Mucosa of rectum (tissue), 2 donors: ENCODE measurements around the gene CD19.

Source experiments
- H3K27ac ChIP-seq, 2 donors: one replicate each; pipeline ENCODE4 v1.7.0; 2013; ENCODE audit warnings: inconsistent platforms in 2 of 2, low read depth in 2 of 2, low read length in 2 of 2
- H3K27me3 ChIP-seq, 2 donors: one replicate each; pipeline ENCODE4 v1.7.0; 2013; ENCODE audit warnings: low read length in 2 of 2; ENCODE audit not compliant: control insufficient read depth in 2 of 2, insufficient read depth in 2 of 2
- H3K36me3 ChIP-seq, 2 donors: one replicate each; pipeline ENCODE4 v1.7.0; 2013; ENCODE audit warnings: low read length in 2 of 2; ENCODE audit not compliant: control insufficient read depth in 2 of 2, insufficient read depth in 2 of 2
- H3K4me1 ChIP-seq, 2 donors: one replicate each; pipeline ENCODE4 v1.7.0; 2013; ENCODE audit warnings: low read length in 2 of 2, mild to moderate bottlenecking in 1 of 2; ENCODE audit not compliant: control insufficient read depth in 2 of 2, insufficient read depth in 2 of 2
- H3K4me3 ChIP-seq, 2 donors: one replicate each; pipeline ENCODE4 v1.7.0; 2013; ENCODE audit warnings: low read length in 2 of 2
- H3K9ac ChIP-seq, 2 donors: one replicate each; pipeline ENCODE4 v1.7.0; 2013; ENCODE audit warnings: low read length in 2 of 2, low read depth in 1 of 2, mild to moderate bottlenecking in 1 of 2
- H3K9me3 ChIP-seq, 2 donors: one replicate each; pipeline ENCODE4 v1.7.0; 2013; ENCODE audit warnings: low read length in 2 of 2; ENCODE audit not compliant: control insufficient read depth in 2 of 2
- donor health status: healthy.
- donor health status: Normal muscosa, but diverticular disease.

Gene CD19

GRCh38 chr16:28905800-28906372 is 25.9 kb upstream of the CD19 start:
- H3K4me3 ChIP-seq = no peak overlapping the region
- H3K36me3 ChIP-seq = peaks cover 18 to 19% of the 10 kb centered on the region in 2 donors
- H3K9ac ChIP-seq = no peak overlapping the region
- peaks cover 4 to 5% of the 10 kb centered on the region in 2 donors for H3K4me1 ChIP-seq
- no peaks in the 10 kb centered on the region for H3K27me3 ChIP-seq
- H3K9me3 ChIP-seq = no peaks in the 10 kb centered on the region
- no peak overlapping the region for H3K27ac ChIP-seq

GRCh38 chr16:28910086-28911031 is 21.4 kb upstream of the CD19 start:
- H3K9ac ChIP-seq = peak overlapping the region in 1 of 2 donors; percentile 3
- H3K27ac ChIP-seq = peak overlapping the region; percentile 38 to 45
- peaks cover 22 to 27% of the 10 kb centered on the region in 2 donors for H3K36me3 ChIP-seq
- H3K27me3 ChIP-seq = no peaks in the 10 kb centered on the region
- no peak overlapping the region for H3K4me3 ChIP-seq
- peaks cover 7 to 8% of the 10 kb centered on the region in 2 donors for H3K4me1 ChIP-seq
- no peaks in the 10 kb centered on the region for H3K9me3 ChIP-seq

GRCh38 chr16:28912558-28912957 is 19.2 kb upstream of the CD19 start:
- H3K27me3 ChIP-seq = no peaks in the 10 kb centered on the region
- no peak overlapping the region for H3K27ac ChIP-seq
- H3K4me3 ChIP-seq = no peak overlapping the region
- peaks cover 33 to 36% of the 10 kb centered on the region in 2 donors for H3K36me3 ChIP-seq
- no peak overlapping the region for H3K9ac ChIP-seq
- no peaks in the 10 kb centered on the region for H3K9me3 ChIP-seq
- H3K4me1 ChIP-seq = peaks cover 7 to 8% of the 10 kb centered on the region in 2 donors

- Histone ChIP-seq H3K27ac (no peak overlapping the region), H3K9ac (no peak overlapping the region), H3K4me1 (peaks cover 7 to 8% of the 10 kb centered on the region in 2 donors), H3K27me3 (no peaks in the 10 kb centered on the region), H3K36me3 (peaks cover 33 to 39% of the 10 kb centered on the region in 2 donors), H3K4me3 (no peak overlapping the region), H3K9me3 (no peaks in the 10 kb centered on the region)
Observed at GRCh38 chr16:28913946-28914724, 17.6 kb upstream of the CD19 start.

- no peak overlapping the region for H3K27ac ChIP-seq
- H3K9me3 ChIP-seq = no peaks in the 10 kb centered on the region
- H3K9ac ChIP-seq = no peak overlapping the region
- no peaks in the 10 kb centered on the region for H3K27me3 ChIP-seq
- no peak overlapping the region for H3K4me3 ChIP-seq
- H3K36me3 ChIP-seq = peaks cover 38 to 47% of the 10 kb centered on the region in 2 donors
- peaks cover 7 to 8% of the 10 kb centered on the region in 2 donors for H3K4me1 ChIP-seq
Observed at GRCh38 chr16:28915181-28915580, 16.6 kb upstream of the CD19 start.

- Histone ChIP-seq H3K27ac (no peak overlapping the region), H3K4me3 (no peak overlapping the region), H3K9me3 (no peaks in the 10 kb centered on the region), H3K36me3 (peaks cover 41 to 47% of the 10 kb centered on the region in 2 donors), H3K4me1 (no peaks in the 10 kb centered on the region), H3K9ac (no peak overlapping the region), H3K27me3 (no peaks in the 10 kb centered on the region)
Observed at GRCh38 chr16:28917095-28917494, 14.7 kb upstream of the CD19 start.

GRCh38 chr16:28918698-28919097 is 13.1 kb upstream of the CD19 start:
- no peaks in the 10 kb centered on the region for H3K9me3 ChIP-seq
- H3K27ac ChIP-seq = no peak overlapping the region
- H3K27me3 ChIP-seq = no peaks in the 10 kb centered on the region
- H3K36me3 ChIP-seq = peaks cover 39 to 46% of the 10 kb centered on the region in 2 donors
- no peak overlapping the region for H3K9ac ChIP-seq
- H3K4me1 ChIP-seq = peaks cover 7 to 9% of the 10 kb centered on the region in 2 donors
- H3K4me3 ChIP-seq = no peak overlapping the region

GRCh38 chr16:28923231-28923587 is 8.6 kb upstream of the CD19 start:
- Histone ChIP-seq H3K4me1 (peaks cover 14 to 16% of the 10 kb centered on the region in 2 donors), H3K9ac (peak overlapping the region; percentile 20 to 66), H3K9me3 (no peaks in the 10 kb centered on the region), H3K27ac (peak overlapping the region; percentile 99 to 100), H3K36me3 (peaks cover 14 to 21% of the 10 kb centered on the region in 2 donors), H3K4me3 (peak overlapping the region in 1 of 2 donors; percentile 41), H3K27me3 (no peaks in the 10 kb centered on the region)

- Histone ChIP-seq H3K27me3 (no peaks in the 10 kb centered on the region), H3K36me3 (peaks cover 11 to 15% of the 10 kb centered on the region in 2 donors), H3K9me3 (no peaks in the 10 kb centered on the region), H3K4me1 (peaks cover 14 to 16% of the 10 kb centered on the region in 2 donors), H3K4me3 (peak overlapping the region; percentile 66 to 81), H3K9ac (peak overlapping the region; percentile 66 to 70), H3K27ac (peak overlapping the region; percentile 99 to 100)
Observed at GRCh38 chr16:28923652-28924398, 7.9 kb upstream of the CD19 start.
